Fibroblast of skin of left biceps (primary cell): ENCODE data around the gene ADORA2A.

ENCODE experiments used
- DNase-seq, 2 experiments: peaks; one replicate each; pipeline ENCODE4 v3.0.0-alpha.2; 2013; ENCODE audit warnings: low read depth in 2 of 2

ADORA2A gene

GRCh38 chr22:24417901-24418641 lies 9.3 kb upstream of the ADORA2A start:
- DNase-seq = no peak

GRCh38 chr22:24418786-24419474 lies 8.5 kb upstream of the ADORA2A start:
- DNase-seq = no peak

GRCh38 chr22:24419475-24419850 lies 7.9 kb upstream of the ADORA2A start:
- no peak for DNase-seq

- DNase-seq = no peak
These were observed 7.1 kb upstream of the ADORA2A start for GRCh38 chr22:24420072-24420976.

GRCh38 chr22:24420977-24421343 lies 6.4 kb upstream of the ADORA2A start:
- no peak for DNase-seq

- DNase-seq = no peak
These were observed 5.9 kb upstream of the ADORA2A start for GRCh38 chr22:24421428-24421931.

GRCh38 chr22:24422102-24422665 lies 5.2 kb upstream of the ADORA2A start:
- DNase-seq = no peak

GRCh38 chr22:24423519-24424000 lies 3.8 kb upstream of the ADORA2A start:
- DNase-seq = no peak

- DNase-seq = no peak
These were observed 3.1 kb upstream of the ADORA2A start for GRCh38 chr22:24424001-24424900.

- DNase-seq = no peak
These were observed 2.3 kb upstream of the ADORA2A start for GRCh38 chr22:24424901-24425775.

GRCh38 chr22:24426436-24426835 lies 963 bp upstream of the ADORA2A start:
- DNase-seq = no peak

- no peak for DNase-seq
These were observed 424 bp upstream of the ADORA2A start for GRCh38 chr22:24426851-24427499.

GRCh38 chr22:24428751-24429410 lies 1.5 kb downstream of the ADORA2A start:
- DNase-seq = no peak

- DNase-seq = no peak
These were observed 2.3 kb downstream of the ADORA2A start for GRCh38 chr22:24429411-24430365.

GRCh38 chr22:24430431-24431308 lies 3.3 kb downstream of the ADORA2A start:
- DNase-seq = no peak

GRCh38 chr22:24431309-24432034 lies 4.1 kb downstream of the ADORA2A start:
- no peak for DNase-seq
